ENCODE data around the gene TWIST2. TPM values are rescaled to one million over a fixed set of nuclear protein-coding genes. Genes with fewer than 3 reads are reported as not detected.

Gene TWIST2
- total RNA-seq, 1 experiment from 2014 or later = 5.0 TPM

- no peaks in the 10 kb centered on the region for H3K79me2 ChIP-seq (ENCODE audit: low read depth)
- intact Hi-C loops (cut with micrococcal nuclease; ENCODE audit: unreplicated experiment) = no loop called here
- H3K27me3 ChIP-seq (ENCODE audit: insufficient read depth, low read depth) = peaks cover 52% of the 10 kb centered on the region
- DNase-seq = no peak
- H2AFZ ChIP-seq = no peak overlapping the region
- no peak overlapping the region for H3K4me2 ChIP-seq
- ChIA-PET CTCF (no interaction called here), POLR2A (ENCODE audit: unreplicated experiment) (no interaction called here)
- no peak overlapping the region for H3K27ac ChIP-seq
- H3K36me3 ChIP-seq (ENCODE audit: low read depth) = no peaks in the 10 kb centered on the region
- no TSS peak for BruUV-seq (replicated peaks)
- H3K4me1 ChIP-seq (replicated peaks; ENCODE audit: insufficient read depth) = no peaks in the 10 kb centered on the region
- H3K9me2 ChIP-seq (ENCODE audit: insufficient read depth) = no peaks in the 10 kb centered on the region
- H3K9me3 ChIP-seq (ENCODE audit: insufficient read depth, low read depth) = no peaks in the 10 kb centered on the region; the same call in 1 of the 2 replicates
- no peaks in the 10 kb centered on the region for H3F3A ChIP-seq (ENCODE audit: insufficient read depth, low read depth)
- no peak overlapping the region for H3K4me3 ChIP-seq
- no peaks in the 10 kb centered on the region for H4K20me1 ChIP-seq (ENCODE audit: insufficient read depth)
- TF ChIP-seq CTCF (conservative IDR thresholded peaks at IDR 0.05) (no peak), EZH2 (IDR thresholded peaks at IDR 0.05; ENCODE audit: low read depth) (no peak)
Observed at GRCh38 chr2:238940806-238941205, 92.9 kb downstream of the TWIST2 start.

GRCh38 chr2:238941262-238941792 lies 93.4 kb downstream of the TWIST2 start:
- Histone ChIP-seq H2AFZ (no peak overlapping the region), H3K27ac (no peak overlapping the region), H3K36me3 (ENCODE audit: low read depth) (no peaks in the 10 kb centered on the region), H3K4me2 (no peak overlapping the region), H3K79me2 (ENCODE audit: low read depth) (no peaks in the 10 kb centered on the region), H3K4me1 (replicated peaks; ENCODE audit: insufficient read depth) (no peaks in the 10 kb centered on the region; the same call in 1 of the 2 replicates), H3K4me3 (no peak overlapping the region), H4K20me1 (ENCODE audit: insufficient read depth) (no peaks in the 10 kb centered on the region), H3K9me3 (ENCODE audit: insufficient read depth, low read depth) (no peaks in the 10 kb centered on the region; the same call in 1 of the 2 replicates), H3F3A (ENCODE audit: insufficient read depth, low read depth) (no peaks in the 10 kb centered on the region), H3K9me2 (ENCODE audit: insufficient read depth) (no peaks in the 10 kb centered on the region), H3K27me3 (ENCODE audit: insufficient read depth, low read depth) (peaks cover 46% of the 10 kb centered on the region)
- TF ChIP-seq EZH2 (IDR thresholded peaks at IDR 0.05; ENCODE audit: low read depth) (no peak), CTCF (conservative IDR thresholded peaks at IDR 0.05) (no peak)
- ChIA-PET CTCF (no interaction called here), POLR2A (ENCODE audit: unreplicated experiment) (no interaction called here)
- BruUV-seq (replicated peaks) = no TSS peak
- intact Hi-C loops (cut with micrococcal nuclease; ENCODE audit: unreplicated experiment) = no loop called here
- DNase-seq = no peak

- no peak overlapping the region for H3K4me2 ChIP-seq
- H2AFZ ChIP-seq = no peak overlapping the region
- no peak for DNase-seq
- H3K4me1 ChIP-seq (replicated peaks; ENCODE audit: insufficient read depth) = peaks cover 2% of the 10 kb centered on the region
- ChIA-PET POLR2A (ENCODE audit: unreplicated experiment) (interaction anchor here (0.6 kb wide), 2 partner anchors 17 to 19 kb away, joined by 6 to 8 read pairs; no protein-coding TSS in a partner anchor), CTCF (no interaction called here)
- no peaks in the 10 kb centered on the region for H3K36me3 ChIP-seq (ENCODE audit: low read depth)
- no TSS peak for BruUV-seq (replicated peaks)
- H3K27ac ChIP-seq = no peak overlapping the region
- peaks cover 38% of the 10 kb centered on the region for H3K27me3 ChIP-seq (ENCODE audit: insufficient read depth, low read depth)
- no peaks in the 10 kb centered on the region; the same call in 1 of the 2 replicates for H3K9me3 ChIP-seq (ENCODE audit: insufficient read depth, low read depth)
- no peak overlapping the region for H3K4me3 ChIP-seq
- H3F3A ChIP-seq (ENCODE audit: insufficient read depth, low read depth) = no peaks in the 10 kb centered on the region
- no peaks in the 10 kb centered on the region for H4K20me1 ChIP-seq (ENCODE audit: insufficient read depth)
- H3K9me2 ChIP-seq (ENCODE audit: insufficient read depth) = no peaks in the 10 kb centered on the region
- intact Hi-C loops (cut with micrococcal nuclease; ENCODE audit: unreplicated experiment) = no loop called here
- H3K79me2 ChIP-seq (ENCODE audit: low read depth) = no peaks in the 10 kb centered on the region
- TF ChIP-seq EZH2 (IDR thresholded peaks at IDR 0.05; ENCODE audit: low read depth) = no peak
- TF ChIP-seq CTCF (conservative IDR thresholded peaks at IDR 0.05) = no peak
Observed at GRCh38 chr2:238942080-238942725, 94.3 kb downstream of the TWIST2 start.
